Keratinocyte (primary cell): ENCODE measurements around the gene TAS1R2. TPM values are rescaled to one million over a fixed set of nuclear protein-coding genes. Genes with fewer than 3 reads are reported as not detected.
A peak's percentile ranks its signal among the peaks of the same experiment; 100 is the strongest.

Experiments
- DNase-seq: peaks from one replicate; pipeline ENCODE4 v3.0.0-alpha.2; 2011; ENCODE audit warnings: low read depth, missing footprints, low spot score
- FAIRE-seq: peaks from 2 replicates; lab custom pipeline; 2011; peaks lifted over from hg19 to GRCh38; lab: Jason Lieb, UNC
- H2AFZ ChIP-seq: 2 replicates; pipeline ENCODE4 v1.6.0; 2012; ENCODE audit warnings: low read length, control low read depth, inconsistent platforms; ENCODE audit not compliant: control insufficient read depth
- H3K27ac ChIP-seq: 2 replicates; pipeline ENCODE4 v1.5.1; 2011; ENCODE audit warnings: low read length; ENCODE audit not compliant: control insufficient read depth, insufficient read depth
- H3K27me3 ChIP-seq: 3 replicates; pipeline ENCODE4 v1.6.0; 2011; ENCODE audit warnings: low read length; ENCODE audit not compliant: control insufficient read depth, insufficient read depth; ENCODE audit errors: extremely low read depth
- H3K36me3 ChIP-seq, 2 experiments: 2 replicates in 1 of 2; 3 replicates in 1 of 2; pipeline ENCODE4 v1.5.1; 2011; ENCODE audit warnings: low read length in 2 of 2, mild to moderate bottlenecking in 1 of 2; ENCODE audit not compliant: control insufficient read depth in 2 of 2, insufficient read depth in 2 of 2; ENCODE audit errors: extremely low read depth in 1 of 2
- H3K4me1 ChIP-seq: 3 replicates; pipeline ENCODE4 v1.5.1; 2011; ENCODE audit warnings: low read length; ENCODE audit not compliant: control insufficient read depth, insufficient read depth; ENCODE audit errors: extremely low read depth
- H3K4me2 ChIP-seq: 3 replicates; pipeline ENCODE4 v1.6.0; 2011; ENCODE audit warnings: low read depth, low read length; ENCODE audit not compliant: control insufficient read depth, insufficient read depth; ENCODE audit errors: extremely low read depth
- H3K4me3 ChIP-seq, 3 experiments: fragments of 200-600 bp in 1 of 3; sonication (generic) in 1 of 3; 2 replicates in 2 of 3; 3 replicates in 1 of 3; pipeline ENCODE4 v1.5.1; 2011 to 2016; ENCODE audit warnings: low read length in 3 of 3, mild to moderate bottlenecking in 3 of 3, control low read depth in 2 of 3, inconsistent platforms in 1 of 3, low read depth in 1 of 3, mixed read lengths in 1 of 3, mixed run types in 1 of 3, moderate library complexity in 1 of 3; ENCODE audit not compliant: control insufficient read depth in 2 of 3, insufficient read depth in 2 of 3; ENCODE audit errors: extremely low read depth in 1 of 3
- H3K79me2 ChIP-seq: 2 replicates; pipeline ENCODE4 v1.6.0; 2012; ENCODE audit warnings: low read length; ENCODE audit not compliant: control insufficient read depth, insufficient read depth
- H3K9ac ChIP-seq: 3 replicates; pipeline ENCODE4 v1.6.0; 2011; ENCODE audit warnings: low read length; ENCODE audit not compliant: control insufficient read depth, insufficient read depth; ENCODE audit errors: extremely low read depth
- H3K9me1 ChIP-seq: 3 replicates; pipeline ENCODE4 v1.6.0; 2011; ENCODE audit warnings: low read length; ENCODE audit not compliant: control insufficient read depth, insufficient read depth; ENCODE audit errors: extremely low read depth
- H3K9me3 ChIP-seq: 2 replicates; pipeline ENCODE4 v1.5.1; 2012; ENCODE audit warnings: low read depth, low read length; ENCODE audit not compliant: control insufficient read depth
- H4K20me1 ChIP-seq: 3 replicates; pipeline ENCODE4 v1.6.0; 2011; ENCODE audit warnings: low read length; ENCODE audit not compliant: control insufficient read depth, insufficient read depth; ENCODE audit errors: extremely low read depth
- CTCF ChIP-seq, 3 experiments: IDR thresholded peaks in 1 of 3; conservative IDR thresholded peaks in 1 of 3; optimal IDR thresholded peaks in 1 of 3; 2 replicates in 2 of 3; 3 replicates in 1 of 3; pipeline versions ENCODE3 to v1.5.1; 2011; ENCODE audit warnings: low read length in 3 of 3, mild to moderate bottlenecking in 3 of 3, moderate library complexity in 2 of 3, control low read depth in 1 of 3, inconsistent platforms in 1 of 3; ENCODE audit not compliant: insufficient read depth in 2 of 3; ENCODE audit errors: extremely low read depth in 1 of 3
- EZH2 ChIP-seq: IDR thresholded peaks from one replicate; pipeline ENCODE4 v1.6.1; 2012; ENCODE audit warnings: inconsistent platforms, mild to moderate bottlenecking, low read length, moderate library complexity
- dilution Hi-C: fragments of 300-500 bp; cut with MboI; formaldehyde crosslinking; loops from one replicate; pipeline ENCODE4 v1.7.0; 2020; ENCODE audit warnings: low sequenced_read_pairs; ENCODE audit not compliant: extremely low pct_ligation_motif_present
- polyA plus RNA-seq, 5 experiments: library from polyadenylated mRNA; depleted of rRNA in 3 of 5; stranded (reverse) in 3 of 5; stranded (forward) in 1 of 5; unstranded in 1 of 5; fragments of >200 nt; gene quantifications; 1 replicate in 1 of 5; 2 replicates in 3 of 5; 3 replicates in 1 of 5; pipeline versions ENCODE4 v1.2.1 to v1.2.3, GENCODE V29; 2011 to 2012; ENCODE audit warnings: missing spikeins in 2 of 5, low read depth in 1 of 5, low replicate concordance in 1 of 5

Gene TAS1R2
- polyA plus RNA-seq, 1 donor (not counting 4 experiments of a cell fraction or from before 2014, with no cell fraction given), result not detected

DNA sequence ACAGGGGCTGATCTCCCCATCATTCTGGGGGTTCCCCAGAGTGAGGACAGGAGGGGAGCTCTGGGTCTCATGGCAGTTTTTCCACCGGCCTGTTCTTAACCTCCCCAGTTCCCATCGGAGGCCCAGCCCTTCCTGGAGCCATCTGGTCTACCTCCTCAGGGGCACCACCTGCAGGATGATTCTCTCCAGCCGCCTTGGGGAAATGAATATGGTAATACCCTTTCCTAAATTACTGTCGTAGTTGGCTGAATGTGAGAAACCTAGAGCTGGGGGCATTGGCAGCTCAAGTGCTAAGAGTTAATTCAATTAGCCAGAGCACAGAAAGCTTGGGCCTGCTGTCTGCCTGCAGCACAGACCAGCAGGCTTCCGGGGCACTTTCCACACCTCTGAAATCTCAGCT, 64.9 kb downstream of the TAS1R2 start:
- no peaks in the 10 kb centered on the region for H3K36me3 ChIP-seq
- H3K4me2 ChIP-seq, result no peak overlapping the region
- no peaks in the 10 kb centered on the region for H3K79me2 ChIP-seq
- H3K9me1 ChIP-seq, result no peaks in the 10 kb centered on the region
- no peak overlapping the region for H3K9ac ChIP-seq
- H3K27me3 ChIP-seq, result peaks cover 24% of the 10 kb centered on the region
- no peak overlapping the region for H3K4me3 ChIP-seq
- TF ChIP-seq EZH2, result no peak
- TF ChIP-seq CTCF (optimal IDR thresholded peaks at IDR 0.05 in 1 of 3, IDR thresholded peaks at IDR 0.05 in 1 of 3, conservative IDR thresholded peaks at IDR 0.05 in 1 of 3; ENCODE audit: extremely low read depth in 1 of 3, insufficient read depth in 2 of 3, low read length in 3 of 3), result peak; percentile 22 to 27 (median 23)
- no peak overlapping the region for H2AFZ ChIP-seq
- dilution Hi-C loops, result no loop called here
- no peak for DNase-seq
- H4K20me1 ChIP-seq, result no peaks in the 10 kb centered on the region
- no peak overlapping the region for H3K27ac ChIP-seq
- no peaks in the 10 kb centered on the region for H3K4me1 ChIP-seq
- H3K9me3 ChIP-seq, result no peaks in the 10 kb centered on the region
- FAIRE-seq, result no peak

- Histone ChIP-seq H3K9me1 (no peaks in the 10 kb centered on the region), H3K4me2 (no peak overlapping the region), H3K27ac (no peak overlapping the region), H3K4me3 (no peak overlapping the region), H3K9ac (no peak overlapping the region), H3K9me3 (no peaks in the 10 kb centered on the region), H2AFZ (no peak overlapping the region), H3K4me1 (no peaks in the 10 kb centered on the region), H3K36me3 (no peaks in the 10 kb centered on the region), H3K79me2 (no peaks in the 10 kb centered on the region), H3K27me3 (peaks cover 24% of the 10 kb centered on the region), H4K20me1 (no peaks in the 10 kb centered on the region)
- dilution Hi-C loops, result no loop called here
- DNase-seq (no peak), FAIRE-seq (no peak)
- TF ChIP-seq EZH2 (no peak), CTCF (optimal IDR thresholded peaks at IDR 0.05 in 1 of 3, IDR thresholded peaks at IDR 0.05 in 1 of 3, conservative IDR thresholded peaks at IDR 0.05 in 1 of 3; ENCODE audit: extremely low read depth in 1 of 3, insufficient read depth in 2 of 3, low read length in 3 of 3) (no peak)
Measured at GRCh38 chr1:18794051-18794450, 65.4 kb downstream of the TAS1R2 start.
